H1 (cell line): Measurements from ENCODE around the gene IGFL2. TPM values are rescaled to one million over a fixed set of nuclear protein-coding genes. Genes with fewer than 3 reads are reported as not detected.

Experiments used
- CTCF ChIA-PET: fragments of 300-600 bp; sonication (Branson Sonifier 250); formaldehyde crosslinking; loops from one replicate; lab custom pipeline; 2021; ENCODE audit not compliant: partially characterized antibody; lab: Charles Lee
- POLR2A ChIA-PET: fragments of 300-600 bp; sonication (Branson Sonifier 250); formaldehyde crosslinking; loops from one replicate; lab custom pipeline; 2021; ENCODE audit warnings: inconsistent platforms; ENCODE audit not compliant: partially characterized antibody; lab: Charles Lee
- DNase-seq, 2 experiments: peaks; one replicate each; pipeline versions ENCODE4 v3.0.0 to v3.0.0-alpha.2; 2010 to 2022; ENCODE audit warnings: low spot score in 2 of 2, low read depth in 1 of 2, mixed read lengths in 1 of 2
- FAIRE-seq: peaks from 2 replicates; lab custom pipeline; 2011; peaks lifted over from hg19 to GRCh38; lab: Jason Lieb, UNC
- H2AFZ ChIP-seq: 2 replicates; pipeline ENCODE4 v1.8.1; 2012; ENCODE audit warnings: low read length, inconsistent platforms
- H2AK5ac ChIP-seq: 2 replicates; pipeline ENCODE4 v1.6.1; 2013; ENCODE audit warnings: low read depth, low read length
- H2BK120ac ChIP-seq: replicated peaks from 2 replicates; pipeline ENCODE3; 2013; ENCODE audit warnings: low read depth, low read length, inconsistent platforms
- H2BK12ac ChIP-seq: 2 replicates; pipeline ENCODE4 v1.6.1; 2013; ENCODE audit warnings: low read depth, low read length
- H2BK15ac ChIP-seq: 2 replicates; pipeline ENCODE4 v1.6.1; 2013; ENCODE audit warnings: low read length
- H2BK20ac ChIP-seq: 2 replicates; pipeline ENCODE4 v1.6.1; 2013; ENCODE audit warnings: low read length
- H2BK5ac ChIP-seq: 2 replicates; pipeline ENCODE4 v1.6.1; 2013; ENCODE audit warnings: low read depth, low read length
- H3K14ac ChIP-seq: 2 replicates; pipeline ENCODE4 v1.6.1; 2013; ENCODE audit warnings: inconsistent platforms; ENCODE audit not compliant: insufficient read length
- H3K18ac ChIP-seq: 2 replicates; pipeline ENCODE4 v1.6.1; 2013; ENCODE audit warnings: low read length; ENCODE audit errors: extremely low read depth
- H3K23ac ChIP-seq: 2 replicates; pipeline ENCODE4 v1.6.1; 2013; ENCODE audit warnings: inconsistent platforms; ENCODE audit not compliant: insufficient read length
- H3K23me2 ChIP-seq: 2 replicates; pipeline ENCODE4 v1.6.1; 2013; ENCODE audit warnings: low read depth, low read length
- H3K27ac ChIP-seq: 2 replicates; pipeline ENCODE4 v1.6.1; 2011; ENCODE audit warnings: low read depth, low read length, inconsistent platforms
- H3K27me3 ChIP-seq, 4 experiments: replicated peaks in 1 of 4; 1 replicate in 1 of 4; 2 replicates in 3 of 4; pipeline versions ENCODE4 v1.6.1 to v1.8.1; 2011 to 2013; ENCODE audit warnings: low read length in 3 of 4, mild to moderate bottlenecking in 3 of 4, inconsistent platforms in 2 of 4, mixed read lengths in 2 of 4, moderate library complexity in 1 of 4; ENCODE audit not compliant: control insufficient read depth in 3 of 4, insufficient read depth in 3 of 4; ENCODE audit errors: extremely low read depth in 1 of 4
- H3K36me3 ChIP-seq, 4 experiments: 2 replicates each; pipeline versions ENCODE4 v1.6.1 to v1.8.1; 2011 to 2013; ENCODE audit warnings: mild to moderate bottlenecking in 4 of 4, low read length in 3 of 4, moderate library complexity in 2 of 4, control low read depth in 1 of 4, inconsistent platforms in 1 of 4; ENCODE audit not compliant: insufficient read depth in 4 of 4, control insufficient read depth in 2 of 4
- H3K4ac ChIP-seq: replicated peaks from 2 replicates; pipeline ENCODE3; 2013; ENCODE audit warnings: low read length, low read depth, mixed read lengths, inconsistent platforms; ENCODE audit not compliant: insufficient read length
- H3K4me1 ChIP-seq, 4 experiments: replicated peaks in 1 of 4; 1 replicate in 1 of 4; 2 replicates in 3 of 4; pipeline versions ENCODE4 v1.6.1 to v1.8.1; 2011 to 2013; ENCODE audit warnings: low read length in 3 of 4, inconsistent platforms in 2 of 4, mixed read lengths in 1 of 4; ENCODE audit not compliant: insufficient read depth in 4 of 4, control insufficient read depth in 3 of 4
- H3K4me2 ChIP-seq, 2 experiments: 2 replicates each; pipeline versions ENCODE4 v1.6.1 to v1.8.1; 2011 to 2013; ENCODE audit warnings: low read depth in 2 of 2, low read length in 2 of 2, control low read depth in 1 of 2, inconsistent platforms in 1 of 2, mild to moderate bottlenecking in 1 of 2; ENCODE audit not compliant: insufficient read depth in 1 of 2
- H3K4me3 ChIP-seq, 4 experiments: fragments of 200-600, 300-600 bp in 1 of 4; sonication (generic), shearing (Covaris generic), sonication (Bioruptor Twin) in 1 of 4; 2 replicates each; pipeline versions ENCODE4 v1.5.1 to v1.8.1; 2011 to 2016; ENCODE audit warnings: low read length in 4 of 4, low read depth in 3 of 4, control low read depth in 2 of 4, inconsistent platforms in 2 of 4, mild to moderate bottlenecking in 2 of 4, mixed read lengths in 1 of 4, moderate library complexity in 1 of 4; ENCODE audit not compliant: insufficient read depth in 2 of 4; ENCODE audit errors: extremely low read depth in 1 of 4
- H3K56ac ChIP-seq: replicated peaks from 2 replicates; pipeline ENCODE3; 2013; ENCODE audit warnings: low read depth, mild to moderate bottlenecking, mixed read lengths, low read length, inconsistent platforms; ENCODE audit not compliant: insufficient read length
- H3K79me1 ChIP-seq: 2 replicates; pipeline ENCODE4 v1.6.1; 2013; ENCODE audit warnings: low read depth, low read length, control low read depth
- H3K79me2 ChIP-seq, 2 experiments: 2 replicates each; pipeline versions ENCODE4 v1.6.1 to v1.8.1; 2012 to 2013; ENCODE audit warnings: low read length in 2 of 2, mild to moderate bottlenecking in 2 of 2, inconsistent platforms in 1 of 2; ENCODE audit not compliant: insufficient read depth in 2 of 2, control insufficient read depth in 1 of 2
- H3K9ac ChIP-seq, 4 experiments: replicated peaks in 1 of 4; 1 replicate in 1 of 4; 2 replicates in 3 of 4; pipeline versions ENCODE4 v1.6.1 to v1.8.1; 2011 to 2013; ENCODE audit warnings: low read depth in 3 of 4, low read length in 3 of 4, control low read depth in 2 of 4, mild to moderate bottlenecking in 2 of 4, moderate library complexity in 2 of 4, inconsistent platforms in 1 of 4; ENCODE audit errors: extremely low read depth in 1 of 4
- H3K9me3 ChIP-seq, 2 experiments: 2 replicates each; pipeline versions ENCODE4 v1.6.1 to v1.8.1; 2012 to 2013; ENCODE audit warnings: mild to moderate bottlenecking in 2 of 2, moderate library complexity in 2 of 2, control low read depth in 1 of 2, inconsistent platforms in 1 of 2, low read depth in 1 of 2, low read length in 1 of 2, mixed read lengths in 1 of 2; ENCODE audit not compliant: insufficient read depth in 2 of 2
- H4K20me1 ChIP-seq, 2 experiments: replicated peaks in 1 of 2; 2 replicates each; pipeline versions ENCODE3 to v1.8.1; 2011 to 2013; ENCODE audit warnings: inconsistent platforms in 2 of 2, low read length in 2 of 2, mild to moderate bottlenecking in 1 of 2; ENCODE audit not compliant: insufficient read depth in 2 of 2, control insufficient read depth in 1 of 2
- H4K5ac ChIP-seq: 2 replicates; pipeline ENCODE4 v1.6.1; 2013; ENCODE audit warnings: low read length, low read depth, mixed read lengths, inconsistent platforms; ENCODE audit not compliant: insufficient read length
- H4K8ac ChIP-seq: 2 replicates; pipeline ENCODE4 v1.8.0; 2013; ENCODE audit warnings: mild to moderate bottlenecking, moderate library complexity, low read length, inconsistent platforms; ENCODE audit not compliant: insufficient read depth; ENCODE audit errors: extremely low read depth
- H4K91ac ChIP-seq: replicated peaks from 2 replicates; pipeline ENCODE3; 2013; ENCODE audit warnings: low read length, mixed read lengths, inconsistent platforms; ENCODE audit not compliant: insufficient read length
- ATF2 ChIP-seq: IDR thresholded peaks from 2 replicates; pipeline ENCODE4 v1.6.1; 2012; ENCODE audit warnings: low read length, inconsistent platforms
- BRCA1 ChIP-seq: IDR thresholded peaks from 2 replicates; pipeline ENCODE4 v1.6.1; 2012; ENCODE audit warnings: low read depth, low read length, improper control_type of control experiment
- EZH2 ChIP-seq: fragments of 200-600 bp; sonication (generic); IDR thresholded peaks from 2 replicates; pipeline ENCODE4 v1.7.1; 2012; ENCODE audit warnings: low read depth, mild to moderate bottlenecking, moderate library complexity, low read length, inconsistent platforms; ENCODE audit not compliant: severe bottlenecking
- JUN ChIP-seq: IDR thresholded peaks from 2 replicates; pipeline ENCODE4 v1.6.1; 2011; ENCODE audit warnings: low read depth, mild to moderate bottlenecking, improper control_type of control experiment, low read length
- PHF8 ChIP-seq: fragments of 200-600 bp; sonication (generic); conservative IDR thresholded peaks from 2 replicates; pipeline ENCODE4 v1.7.1; 2012; ENCODE audit warnings: low read depth, mild to moderate bottlenecking, inconsistent platforms, low read length, moderate library complexity
- SAP30 ChIP-seq: fragments of 300-600 bp; sonication (generic); IDR thresholded peaks from 2 replicates; pipeline ENCODE4 v1.7.1; 2012; ENCODE audit warnings: low read length, moderate library complexity, mild to moderate bottlenecking, inconsistent platforms; ENCODE audit not compliant: insufficient read depth, insufficient replicate concordance
- WGBS, 2 experiments: shearing (Covaris generic) in 1 of 2; methylation state at CpG; one replicate each; pipeline versions ENCODE4 v1.1.6 to v1.1.7; 2013 to 2015; ENCODE audit warnings: low lambda C conversion rate in 2 of 2, mixed read lengths in 2 of 2, inconsistent platforms in 1 of 2, low coverage in 1 of 2, missing lambda C conversion rate in 1 of 2; ENCODE audit not compliant: insufficient replicate concordance in 2 of 2, insufficient coverage in 1 of 2, insufficient read length in 1 of 2; ENCODE audit errors: extremely low coverage in 1 of 2, missing lambda C conversion rate in 1 of 2; 5-methylcytosine and 5-hydroxymethylcytosine counted together
- polyA plus RNA-seq, 7 experiments: library from polyadenylated mRNA; depleted of rRNA in 3 of 7; stranded (reverse) in 5 of 7; unstranded in 2 of 7; fragments of >200 nt in 5 of 7; fragments of 200-250 nt in 2 of 7; gene quantifications; 1 replicate in 5 of 7; 2 replicates in 1 of 7; 4 replicates in 1 of 7; pipeline versions ENCODE4 v1.2.1 to v1.2.3, GENCODE V29; 2011 to 2013; ENCODE audit warnings: missing spikeins in 2 of 7, mixed read lengths in 2 of 7
- total RNA-seq: library from RNA; stranded (reverse); fragmentation: NEBNext Ultra II Directional; extraction: Animal tissue kit (Norgen Biotek cat#: 25700); gene quantifications from 2 replicates; pipeline ENCODE4 v1.2.1, GENCODE V29; 2021

The IGFL2 gene
- total and polyA plus RNA-seq, 2 of the 8 experiments (the other 6 are each of a cell fraction or from before 2014, with no cell fraction given), result not detected

- POLR2A ChIA-PET, result no interaction called here
- Histone ChIP-seq H2BK15ac (no peak overlapping the region), H2BK12ac (no peak overlapping the region), H3K9ac (no peak overlapping the region), H3K79me1 (no peaks in the 10 kb centered on the region), H2BK120ac (no peak overlapping the region), H2AFZ (no peak overlapping the region), H4K20me1 (no peaks in the 10 kb centered on the region), H3K4me2 (no peak overlapping the region), H3K56ac (no peak overlapping the region), H3K14ac (no peak overlapping the region), H3K4ac (no peak overlapping the region), H4K91ac (no peak overlapping the region), H3K27me3 (no peaks in the 10 kb centered on the region), H2AK5ac (no peak overlapping the region), H3K4me1 (no peaks in the 10 kb centered on the region), H3K79me2 (no peaks in the 10 kb centered on the region), H4K8ac (no peak overlapping the region), H3K23me2 (no peaks in the 10 kb centered on the region), H2BK5ac (no peak overlapping the region), H3K4me3 (no peak overlapping the region), H3K23ac (no peak overlapping the region), H3K18ac (no peak overlapping the region), H3K9me3 (no peaks in the 10 kb centered on the region), H2BK20ac (no peak overlapping the region), H3K36me3 (no peaks in the 10 kb centered on the region), H4K5ac (no peak overlapping the region), H3K27ac (no peak overlapping the region)
- DNase-seq, result no peak
- CTCF ChIA-PET, result interaction anchor here (0.6 to 2.3 kb wide), 9 partner anchors 8 to 115 kb away, joined by 3 to 16 read pairs (median 5); no protein-coding TSS in a partner anchor
- 90% methylated on average over 11 of the region's 11 CpGs; no CpG with 5 or more reads in 1 of the 2 experiments for WGBS, 2 experiments
- no peak for TF ChIP-seq PHF8
- TF ChIP-seq SAP30, result no peak
- no peak for TF ChIP-seq JUN
- no peak for TF ChIP-seq ATF2
- no peak for TF ChIP-seq EZH2
- no peak for TF ChIP-seq BRCA1
- FAIRE-seq, result no peak
Measured at GRCh38 chr19:46192992-46193650, 45.1 kb downstream of the IGFL2 start.
